H9 (cell line): ENCODE data around the gene EEF1AKMT3. TPM values are rescaled to one million over a fixed set of nuclear protein-coding genes. Genes with fewer than 3 reads are reported as not detected.

ENCODE experiments used
- DNase-seq: peaks from one replicate; pipeline ENCODE4 v3.0.0-alpha.2; 2017
- H2AFZ ChIP-seq: one replicate; pipeline ENCODE4 v1.6.1; 2013; ENCODE audit warnings: mild to moderate bottlenecking, low read length, control low read depth, moderate library complexity
- H2AK5ac ChIP-seq: 2 replicates; pipeline ENCODE4 v1.6.1; 2013; ENCODE audit warnings: low read length, control low read depth, mixed read lengths; ENCODE audit not compliant: insufficient read length
- H2BK120ac ChIP-seq: one replicate; pipeline ENCODE4 v1.6.1; 2013; ENCODE audit warnings: low read depth, mild to moderate bottlenecking, low read length, control low read depth, inconsistent platforms; ENCODE audit not compliant: poor library complexity, severe bottlenecking
- H2BK12ac ChIP-seq: 2 replicates; pipeline ENCODE4 v1.6.1; 2013; ENCODE audit warnings: low read length, control low read depth, mixed read lengths, low read depth; ENCODE audit not compliant: insufficient read length
- H2BK15ac ChIP-seq: 2 replicates; pipeline ENCODE4 v1.6.1; 2013; ENCODE audit warnings: low read depth, low read length, control low read depth
- H2BK20ac ChIP-seq: one replicate; pipeline ENCODE4 v1.6.1; 2013; ENCODE audit warnings: low read depth, mild to moderate bottlenecking, low read length, control low read depth, inconsistent platforms; ENCODE audit not compliant: poor library complexity, severe bottlenecking
- H2BK5ac ChIP-seq: 2 replicates; pipeline ENCODE4 v1.6.1; 2013; ENCODE audit warnings: low read length, control low read depth, mixed read lengths; ENCODE audit not compliant: insufficient read length
- H3K14ac ChIP-seq: 2 replicates; pipeline ENCODE4 v1.6.1; 2013; ENCODE audit warnings: low read length, control low read depth; ENCODE audit not compliant: insufficient read depth
- H3K18ac ChIP-seq: 2 replicates; pipeline ENCODE4 v1.6.1; 2013; ENCODE audit warnings: low read depth, mild to moderate bottlenecking, mixed read lengths, low read length, control low read depth; ENCODE audit not compliant: insufficient read length
- H3K23ac ChIP-seq: 2 replicates; pipeline ENCODE4 v1.6.1; 2013; ENCODE audit warnings: low read length, control low read depth, mixed read lengths, low read depth; ENCODE audit not compliant: insufficient read length
- H3K23me2 ChIP-seq: 2 replicates; pipeline ENCODE4 v1.6.1; 2013; ENCODE audit warnings: low read depth, mild to moderate bottlenecking, mixed read lengths, low read length, control low read depth; ENCODE audit not compliant: insufficient read length, poor library complexity, severe bottlenecking
- H3K27ac ChIP-seq: 2 replicates; pipeline ENCODE4 v1.5.1; 2013; ENCODE audit warnings: low read length, control low read depth, mixed read lengths, low read depth; ENCODE audit not compliant: insufficient read length
- H3K27me3 ChIP-seq: 2 replicates; pipeline ENCODE4 v1.6.1; 2013; ENCODE audit warnings: low read length, control low read depth, inconsistent platforms; ENCODE audit not compliant: insufficient read depth
- H3K4ac ChIP-seq: 2 replicates; pipeline ENCODE4 v1.6.1; 2013; ENCODE audit warnings: low read depth, mild to moderate bottlenecking, control low read depth, inconsistent platforms, low read length, moderate library complexity
- H3K4me1 ChIP-seq: 2 replicates; pipeline ENCODE4 v1.6.1; 2013; ENCODE audit warnings: low read length, control low read depth, inconsistent platforms; ENCODE audit not compliant: insufficient read depth
- H3K4me2 ChIP-seq: 2 replicates; pipeline ENCODE4 v1.6.1; 2013; ENCODE audit warnings: low read length, control low read depth, mixed read lengths; ENCODE audit not compliant: insufficient read length, insufficient read depth
- H3K56ac ChIP-seq: 2 replicates; pipeline ENCODE4 v1.6.1; 2013; ENCODE audit warnings: low read depth, mild to moderate bottlenecking, mixed read lengths, low read length, control low read depth; ENCODE audit not compliant: insufficient read length
- H3K79me1 ChIP-seq: 2 replicates; pipeline ENCODE4 v1.6.1; 2013; ENCODE audit warnings: low read depth, mild to moderate bottlenecking, moderate library complexity, low read length, control low read depth, inconsistent platforms; ENCODE audit not compliant: insufficient read depth, poor library complexity, severe bottlenecking
- H3K79me2 ChIP-seq: 2 replicates; pipeline ENCODE4 v1.6.1; 2013; ENCODE audit warnings: low read length, control low read depth, inconsistent platforms; ENCODE audit not compliant: insufficient read depth
- H3K9ac ChIP-seq: 2 replicates; pipeline ENCODE4 v1.6.1; 2013; ENCODE audit warnings: low read length, control low read depth, mixed read lengths; ENCODE audit not compliant: insufficient read length; ENCODE audit errors: extremely low read depth
- H3K9me3 ChIP-seq: one replicate; pipeline ENCODE4 v1.6.1; 2013; ENCODE audit warnings: low read depth, low read length, inconsistent platforms; ENCODE audit not compliant: control insufficient read depth
- H3T11ph ChIP-seq: one replicate; pipeline ENCODE4 v1.6.1; 2013; ENCODE audit warnings: mild to moderate bottlenecking, low read length, control low read depth, inconsistent platforms
- H4K20me1 ChIP-seq: one replicate; pipeline ENCODE4 v1.6.1; 2013; ENCODE audit not compliant: control insufficient read depth, insufficient read length, insufficient read depth
- H4K5ac ChIP-seq: 2 replicates; pipeline ENCODE4 v1.6.1; 2013; ENCODE audit warnings: low read depth, mild to moderate bottlenecking, mixed read lengths, low read length, control low read depth; ENCODE audit not compliant: insufficient read length
- H4K8ac ChIP-seq: replicated peaks from 2 replicates; pipeline ENCODE4 v1.6.1; 2013; ENCODE audit warnings: low read length, control low read depth, mixed read lengths, low read depth; ENCODE audit not compliant: insufficient read length
- H4K91ac ChIP-seq: 2 replicates; pipeline ENCODE4 v1.6.1; 2013; ENCODE audit warnings: low read depth, mild to moderate bottlenecking, moderate library complexity, mixed read lengths, low read length, control low read depth; ENCODE audit not compliant: insufficient read length
- H3K27ac Mint-ChIP-seq, 3 experiments: 2 replicates in 2 of 3; 3 replicates in 1 of 3; pipeline ENCODE4 v1.8.0; 2020 to 2021; ENCODE audit warnings: mixed read lengths in 3 of 3, mild to moderate bottlenecking in 1 of 3, moderate library complexity in 1 of 3
- H3K27me3 Mint-ChIP-seq: 2 replicates; pipeline ENCODE4 v1.8.0; 2021; ENCODE audit warnings: low read depth, mild to moderate bottlenecking, moderate library complexity, mixed read lengths
- H3K36me3 Mint-ChIP-seq, 3 experiments: 2 replicates in 2 of 3; 3 replicates in 1 of 3; pipeline ENCODE4 v1.8.0; 2020 to 2021; ENCODE audit warnings: low read depth in 3 of 3, mixed read lengths in 3 of 3; ENCODE audit not compliant: insufficient read depth in 1 of 3
- H3K4me1 Mint-ChIP-seq, 2 experiments: 2 replicates each; pipeline ENCODE4 v1.8.0; 2020; ENCODE audit warnings: mixed read lengths in 2 of 2
- H3K4me3 Mint-ChIP-seq, 2 experiments: 2 replicates in 1 of 2; 3 replicates in 1 of 2; pipeline ENCODE4 v1.8.0; 2020 to 2021; ENCODE audit warnings: mild to moderate bottlenecking in 2 of 2, mixed read lengths in 2 of 2, moderate library complexity in 1 of 2
- H3K9me3 Mint-ChIP-seq, 2 experiments: 2 replicates in 1 of 2; 3 replicates in 1 of 2; pipeline ENCODE4 v1.8.0; 2020; ENCODE audit warnings: mild to moderate bottlenecking in 2 of 2, mixed read lengths in 2 of 2, moderate library complexity in 1 of 2
- CTCF ChIP-seq: fragments of 200-600 bp; sonication (generic); conservative IDR thresholded peaks from 3 replicates; pipeline ENCODE4 v1.8.0; 2021; ENCODE audit warnings: antibody characterized with exemption, mild to moderate bottlenecking
- WGBS: extraction: QIAGEN DNeasy Blood & Tissue Kit; methylation state at CpG from one replicate; pipeline ENCODE4 v1.1.7; 2013; ENCODE audit warnings: missing lambda C conversion rate, low lambda C conversion rate, mixed read lengths; ENCODE audit not compliant: insufficient read length; ENCODE audit errors: extremely low coverage; 5-methylcytosine and 5-hydroxymethylcytosine counted together
- total RNA-seq: library from RNA; stranded (reverse); gene quantifications from 2 replicates; pipeline ENCODE4 v1.2.1, GENCODE V29; 2021

EEF1AKMT3 gene
- total RNA-seq, 1 experiment from 2014 or later, result 2.9 TPM

GRCh38 chr12:57816001-57816854 is 43.8 kb downstream of the EEF1AKMT3 start:
- WGBS, result no CpG with 5 or more reads among the region's 3 CpGs
- Histone ChIP-seq H2AFZ (no peak overlapping the region), H3K9me3 (no peaks in the 10 kb centered on the region), H2BK20ac (no peak overlapping the region), H3K23me2 (no peaks in the 10 kb centered on the region), H4K5ac (no peak overlapping the region), H3K4me1 (no peaks in the 10 kb centered on the region), H2AK5ac (no peak overlapping the region), H4K20me1 (no peaks in the 10 kb centered on the region), H4K8ac (no peak overlapping the region), H2BK120ac (no peak overlapping the region), H2BK12ac (no peak overlapping the region), H3K23ac (no peak overlapping the region), H3K14ac (no peak overlapping the region), H3K4ac (no peak overlapping the region), H3K79me2 (no peaks in the 10 kb centered on the region), H3K18ac (no peak overlapping the region), H3K4me2 (no peak overlapping the region), H2BK15ac (no peak overlapping the region), H3T11ph (no peak overlapping the region), H4K91ac (no peak overlapping the region), H3K9ac (no peak overlapping the region), H3K79me1 (no peaks in the 10 kb centered on the region), H3K27me3 (no peaks in the 10 kb centered on the region), H3K56ac (no peak overlapping the region), H3K27ac (no peak overlapping the region), H2BK5ac (no peak overlapping the region)
- Mint-ChIP-seq H3K4me1 (peaks cover 6 to 10% of the 10 kb centered on the region in 2 experiments), H3K36me3 (peaks cover 0 to 12% (median 6%) of the 10 kb centered on the region in 3 experiments; a peak in 6 of 7 replicates), H3K9me3 (no peaks in the 10 kb centered on the region), H3K4me3 (no peak overlapping the region), H3K27me3 (no peaks in the 10 kb centered on the region), H3K27ac (no peak overlapping the region)
- TF ChIP-seq CTCF, result no peak
- DNase-seq, result no peak
